ENCODE results near the gene TMEM30A.

Gene TMEM30A

GRCh38 chr6:75284632-75285282 lies at the start of gene TMEM30A:
Gene TMEM30A (minus strand): TSS chr6:75284792. CDS start chr6:75284638, 154 bp downstream.
- peak; percentile 98 for FAIRE-seq

DNA sequence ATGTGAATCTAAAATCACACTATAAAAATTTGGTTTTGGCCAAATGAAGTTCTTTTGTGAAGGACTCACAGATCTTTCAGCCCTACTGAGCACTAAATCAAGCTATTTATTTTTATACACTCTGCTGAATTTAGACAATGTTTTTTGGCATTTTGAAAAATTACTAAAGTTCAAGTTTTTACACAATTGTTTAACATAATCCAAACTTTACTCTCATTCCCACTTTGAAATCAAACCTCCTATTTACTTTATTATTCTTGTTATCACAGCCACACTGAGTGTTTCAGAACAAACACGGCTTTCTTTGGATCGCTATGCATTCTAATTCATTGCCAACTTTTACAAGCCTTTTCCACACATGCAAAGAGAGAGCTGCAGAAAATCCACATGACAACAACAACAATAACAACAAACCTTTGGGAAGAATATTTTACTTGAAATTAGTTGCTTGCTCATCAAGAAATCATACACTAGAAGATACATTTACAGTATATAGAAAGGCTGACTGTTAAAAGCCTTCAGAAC lies 49.1 kb upstream of the TMEM30A start:
- peak; percentile 48 for FAIRE-seq

- no peak for FAIRE-seq
Observed at GRCh38 chr6:75331151-75331550, 46.6 kb upstream of the TMEM30A start.

DNA sequence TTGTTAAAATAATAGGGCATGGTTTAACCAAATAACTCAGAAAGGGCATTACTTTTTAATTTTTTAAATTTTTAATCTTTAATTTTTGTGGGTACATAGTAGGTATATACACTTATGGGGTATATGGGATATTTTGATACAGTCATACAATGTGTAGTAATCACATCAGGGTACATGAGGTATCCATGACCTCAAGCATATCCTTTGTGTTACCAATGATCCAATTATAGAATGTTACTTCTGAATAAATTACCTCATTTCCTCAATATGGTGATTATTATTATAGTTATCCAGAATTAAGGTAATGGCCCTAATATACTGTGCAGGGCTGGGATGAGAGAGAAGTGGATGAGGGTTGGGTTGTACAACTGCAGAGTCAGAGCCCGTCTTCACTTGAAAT lies 45.1 kb upstream of the TMEM30A start:
- no peak for FAIRE-seq

DNA sequence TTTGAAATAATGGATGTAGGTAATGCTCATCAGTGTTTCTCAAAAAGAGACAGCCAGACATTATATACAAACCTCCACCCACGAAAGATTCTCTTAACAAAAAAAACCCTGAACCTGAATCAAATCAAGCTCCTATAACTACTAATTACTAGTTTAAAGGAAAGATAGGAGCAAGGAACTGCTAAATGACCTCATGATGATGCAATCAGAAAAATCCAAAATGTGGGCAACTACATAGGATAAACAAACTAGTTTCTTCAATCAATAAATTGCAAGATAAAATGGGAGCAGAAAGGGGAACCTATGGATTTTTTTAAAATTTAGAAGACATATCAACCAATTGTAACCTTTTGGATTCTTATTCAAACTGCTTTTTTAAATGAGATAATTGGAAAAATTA lies 43.2 kb upstream of the TMEM30A start:
- FAIRE-seq: no peak

DNA sequence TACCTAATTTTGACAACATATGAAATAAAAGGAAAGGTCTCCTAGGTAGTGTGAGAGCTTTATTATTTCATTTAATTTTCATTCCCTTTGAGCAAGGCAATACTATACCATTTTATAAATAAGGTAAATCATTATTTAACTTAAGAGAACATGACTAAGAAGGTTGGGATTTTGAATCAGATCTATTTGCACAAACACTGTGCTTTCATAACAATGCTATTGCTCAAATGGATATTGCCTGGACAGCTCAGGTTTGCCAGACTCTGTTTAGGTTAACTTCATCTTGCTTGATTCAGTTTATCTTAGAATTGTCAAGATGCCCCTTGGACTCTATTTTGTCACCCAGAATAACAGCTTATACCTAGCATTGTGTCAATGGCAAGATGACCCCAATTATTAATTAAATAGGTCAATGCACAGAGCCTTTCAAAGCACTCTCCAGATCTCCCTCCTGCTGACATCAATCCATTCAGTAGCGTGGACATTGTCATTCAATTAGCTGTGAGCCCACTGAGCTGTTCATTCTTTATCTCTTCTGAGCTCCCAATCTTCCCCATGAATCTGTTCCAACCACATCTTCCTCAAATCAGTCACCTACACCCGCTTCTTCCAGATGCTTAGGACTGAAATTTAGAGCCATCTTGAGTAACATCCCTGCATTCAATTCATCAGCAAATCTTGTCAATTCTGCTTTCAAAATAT lies 42.1 kb upstream of the TMEM30A start:
- no peak for FAIRE-seq

GRCh38 chr6:75318900-75319299 lies 34.3 kb upstream of the TMEM30A start:
- FAIRE-seq: no peak

DNA sequence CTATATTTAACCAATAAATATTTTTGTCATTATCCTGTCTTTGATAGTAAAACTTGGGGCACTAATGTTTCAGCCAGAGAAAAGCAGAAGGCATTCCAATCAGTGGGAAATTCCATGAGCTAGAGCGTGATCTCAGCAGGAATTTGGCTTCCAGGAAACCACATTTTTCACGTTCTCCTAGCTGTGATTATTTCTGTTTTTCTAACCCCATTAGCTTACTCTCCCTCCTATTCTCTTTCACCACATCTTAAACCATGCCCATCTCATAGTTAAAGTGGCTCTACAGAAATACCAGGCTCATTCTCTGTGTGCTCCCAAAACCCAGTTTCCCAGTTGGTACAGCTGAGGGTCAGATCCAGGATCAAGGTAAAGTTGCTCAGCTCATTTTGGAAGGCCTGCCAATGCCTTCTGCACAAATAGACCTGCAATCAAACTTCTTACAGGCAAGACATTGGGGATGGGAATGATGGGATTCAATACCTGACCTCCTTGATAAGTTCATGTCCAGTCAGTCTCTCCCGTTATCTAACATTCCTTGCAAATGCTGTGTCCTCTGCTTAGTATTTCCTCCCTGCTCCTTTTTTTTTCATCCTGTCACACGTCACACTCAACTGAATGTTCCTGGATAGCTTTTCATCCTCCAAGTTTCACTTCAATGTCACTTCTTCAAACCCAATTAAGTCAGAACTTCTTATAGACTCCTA lies 33.1 kb upstream of the TMEM30A start:
- no peak for FAIRE-seq

DNA sequence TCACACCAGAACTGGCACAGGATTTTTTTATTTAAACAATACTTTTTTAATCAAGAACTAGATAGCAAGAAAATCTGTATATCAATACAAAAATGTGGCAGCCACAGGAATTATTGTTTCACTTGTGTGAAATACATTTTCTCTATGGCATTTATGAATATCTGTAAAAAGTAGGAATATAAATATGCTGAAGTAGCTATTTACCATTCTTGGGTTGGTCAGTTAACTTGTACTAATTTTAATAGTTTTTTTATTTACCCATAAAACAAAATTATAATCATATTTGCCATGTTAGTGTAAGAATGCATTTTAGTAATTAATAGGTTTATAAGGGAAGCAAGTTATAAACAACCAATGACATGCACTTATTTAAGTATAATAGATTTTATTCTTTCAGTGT lies 31.4 kb upstream of the TMEM30A start:
- no peak for FAIRE-seq

DNA sequence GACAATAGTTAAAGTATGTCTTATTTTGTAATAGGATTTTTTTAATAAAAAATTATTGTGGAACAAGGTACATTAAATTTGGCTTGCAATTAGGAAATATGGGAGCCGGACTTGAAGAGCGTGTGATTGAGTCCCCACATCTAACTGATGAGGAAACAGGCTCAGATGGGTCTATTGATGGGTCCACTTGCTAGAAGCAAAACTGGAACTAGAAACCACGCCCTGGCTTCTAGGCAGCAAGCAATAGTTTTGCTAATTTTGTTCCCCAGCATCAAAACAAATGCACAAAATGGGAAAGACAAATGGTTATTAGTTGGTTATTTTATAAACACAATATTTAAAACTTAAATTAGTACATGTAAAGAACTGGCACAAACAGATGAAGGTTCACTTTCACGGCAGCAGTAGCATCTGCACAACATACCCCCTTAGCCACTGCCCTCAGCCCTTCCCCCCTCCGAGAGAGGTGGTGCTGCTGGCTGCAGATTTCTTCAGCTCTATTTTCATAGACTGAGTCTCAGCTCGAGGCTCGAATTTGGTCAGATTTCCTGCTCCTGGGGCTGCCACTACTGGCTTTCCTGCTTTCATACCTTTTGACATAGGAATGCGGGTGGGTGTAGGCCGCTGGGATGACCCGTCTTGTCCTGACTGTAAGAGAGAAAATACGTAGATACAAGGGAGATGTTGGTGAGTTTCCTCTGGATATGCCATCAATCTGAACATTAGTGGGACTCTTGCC lies 23.8 kb upstream of the TMEM30A start:
- no peak for FAIRE-seq

- no peak for FAIRE-seq
Observed at GRCh38 chr6:75307364-75308004, 22.9 kb upstream of the TMEM30A start.

- no peak for FAIRE-seq
Observed at GRCh38 chr6:75306064-75306463, 21.5 kb upstream of the TMEM30A start.

DNA sequence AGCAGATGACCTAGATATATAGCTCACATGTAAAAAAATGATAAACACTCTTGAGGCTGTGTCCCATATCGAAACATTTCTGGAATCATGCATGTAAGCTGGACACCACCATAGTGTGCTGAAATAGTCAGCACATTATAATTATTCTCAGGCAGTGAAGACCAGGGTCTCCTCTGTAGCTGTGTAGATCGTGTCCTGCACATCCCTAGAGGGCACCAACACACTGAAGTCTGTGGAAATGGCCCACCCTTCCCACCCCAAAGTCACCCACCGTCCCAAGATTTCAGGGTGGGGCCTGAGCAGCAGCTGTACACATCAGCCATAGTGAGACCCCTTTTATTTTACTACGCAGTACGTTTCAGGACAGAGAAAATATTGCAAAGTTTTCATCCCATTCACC lies 21.0 kb upstream of the TMEM30A start:
- FAIRE-seq: no peak

DNA sequence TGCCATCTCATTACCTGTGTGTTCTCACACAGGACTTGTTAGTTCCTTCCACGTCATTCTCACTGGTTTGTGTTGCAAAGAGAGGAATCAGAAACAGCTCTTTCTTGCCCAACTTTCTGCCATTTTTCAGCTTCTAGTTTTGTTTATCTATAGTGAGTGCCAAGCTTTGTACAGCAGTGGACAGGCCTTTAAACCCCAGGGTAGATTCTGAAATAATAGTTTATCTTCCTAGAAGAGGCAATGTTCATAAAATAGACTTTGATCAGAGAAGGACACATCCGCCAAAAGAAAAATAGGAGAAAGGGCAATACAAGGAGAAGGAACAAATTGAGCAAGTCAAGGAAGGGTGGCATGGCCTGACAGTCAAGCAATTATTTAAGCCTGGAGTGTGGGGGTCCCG lies 17.7 kb upstream of the TMEM30A start:
- no peak for FAIRE-seq

DNA sequence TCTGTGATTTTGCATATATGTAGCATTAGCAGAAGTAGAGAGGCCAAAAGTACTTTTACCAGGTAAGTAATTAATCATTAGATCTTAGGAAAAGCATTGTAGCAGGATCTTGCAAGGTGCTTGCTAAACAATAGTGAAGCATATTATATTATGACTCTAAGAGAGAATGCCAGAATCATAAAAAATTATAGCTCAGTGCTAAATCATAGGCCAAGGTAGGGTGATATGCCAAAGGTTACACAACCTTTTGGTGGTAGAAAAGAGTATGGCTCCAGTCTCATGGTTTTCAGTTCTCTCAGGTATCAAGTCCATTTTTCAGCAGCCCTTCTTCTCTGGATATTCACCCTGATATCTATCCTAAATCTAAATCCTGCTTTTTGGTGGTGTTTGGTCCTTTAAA lies 16.9 kb upstream of the TMEM30A start:
- FAIRE-seq: no peak

GRCh38 chr6:75301088-75301487 lies 16.5 kb upstream of the TMEM30A start:
- no peak for FAIRE-seq

DNA sequence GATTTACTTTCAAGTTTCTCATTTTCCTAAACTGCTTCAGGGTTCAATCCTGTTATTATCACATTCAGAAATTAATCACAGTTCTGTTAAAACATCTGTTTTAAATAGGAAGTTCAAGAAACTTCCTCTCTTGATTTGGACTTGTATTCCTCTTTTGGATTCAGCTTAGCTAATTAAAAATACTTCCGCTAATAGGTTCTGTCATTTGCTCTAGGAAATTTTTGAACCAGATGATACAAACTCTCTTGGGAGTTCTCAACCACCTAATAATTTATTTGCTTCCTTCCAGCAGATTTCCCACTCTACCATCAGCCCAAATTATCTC lies 15.9 kb upstream of the TMEM30A start:
- FAIRE-seq: no peak

DNA sequence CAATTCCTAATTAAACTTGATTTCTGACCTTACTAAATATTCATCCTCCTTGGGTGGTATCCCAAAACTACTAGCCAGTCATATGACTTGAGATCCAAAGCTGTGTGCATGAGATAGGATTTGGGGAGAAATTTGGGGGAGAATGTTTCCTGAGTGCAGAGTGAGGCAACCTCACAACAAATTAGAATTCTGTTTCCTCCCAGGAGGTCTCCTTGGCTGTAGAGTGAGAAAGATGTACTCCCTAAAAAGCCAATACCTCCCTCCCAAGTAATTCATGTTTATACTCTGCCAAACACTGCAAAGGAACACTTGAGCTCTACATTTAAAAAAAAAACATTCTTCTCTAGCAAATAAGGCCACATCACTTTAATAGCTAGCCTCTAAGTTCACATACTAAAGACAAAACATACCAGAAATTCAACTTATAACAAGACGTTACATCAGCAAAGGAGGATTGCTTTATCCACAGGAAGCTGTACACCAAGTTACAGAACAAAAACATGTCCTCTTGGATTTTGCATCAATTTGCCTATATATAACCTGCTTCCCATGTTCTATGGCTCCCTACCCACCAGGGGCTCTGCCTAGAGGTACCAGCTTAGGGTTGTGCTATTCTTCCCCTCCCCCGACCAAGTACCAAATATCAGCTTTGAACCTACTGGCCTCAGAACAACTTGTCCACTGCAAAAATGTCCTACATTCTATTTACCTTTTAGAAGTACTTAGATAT lies 15.4 kb upstream of the TMEM30A start:
- no peak for FAIRE-seq

GRCh38 chr6:75296811-75297779 lies 12.5 kb upstream of the TMEM30A start:
- FAIRE-seq: peak; percentile 97

DNA sequence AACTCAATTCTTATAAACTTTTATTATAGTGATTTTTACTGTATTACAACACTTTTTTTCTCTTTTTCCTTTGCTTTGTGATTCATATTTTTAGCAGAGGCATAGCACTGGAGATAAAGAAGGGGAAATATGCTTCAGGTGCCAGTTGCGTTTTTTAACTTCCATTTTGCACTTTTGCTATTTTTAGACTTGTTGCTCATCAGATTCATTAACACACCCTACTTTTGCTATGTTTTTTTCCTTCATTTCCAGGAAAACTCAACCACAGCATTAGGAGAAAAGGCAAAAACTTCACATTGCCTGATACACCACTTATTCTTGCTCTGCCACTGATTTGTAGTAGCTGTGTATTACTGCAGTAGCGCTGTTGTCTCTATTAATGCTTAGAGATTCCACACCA lies 8.0 kb upstream of the TMEM30A start:
- no peak for FAIRE-seq

DNA sequence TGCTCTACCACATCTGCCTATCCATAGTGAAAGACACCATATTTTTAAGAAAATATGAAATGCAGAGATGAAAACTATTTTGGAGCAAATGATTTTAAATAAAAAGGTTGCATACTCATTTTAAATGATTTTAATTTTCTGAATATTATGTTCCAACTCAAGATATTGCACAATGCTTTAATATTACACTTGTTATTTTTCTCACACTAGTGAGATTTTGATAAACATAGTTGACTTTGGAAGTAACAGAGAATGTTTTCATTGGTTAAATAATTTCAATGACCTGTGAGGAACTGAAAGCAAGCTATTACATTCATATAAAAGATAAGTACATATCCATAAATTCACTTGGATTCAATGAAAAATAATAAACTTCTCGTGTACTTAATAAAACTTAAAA lies 7.2 kb upstream of the TMEM30A start:
- no peak for FAIRE-seq

All from endometrium (tissue), 2 donors.